NCI-H187 (cell line): Measurements from ENCODE around the gene PDGFRB.
"Not testable (repeated sequence)": the region's sequence is repeated elsewhere in the genome, so short reads cannot be mapped to it uniquely, and the experiment has no call there.

Source experiments
- DNase-seq, 2 experiments: peaks; one replicate each; lab custom pipeline; 2025; lab: John Stamatoyannopoulos, UW

Gene PDGFRB

GRCh38 chr5:150114102-150114641, 41.5 kb downstream of the PDGFRB start:
- no peak for DNase-seq

GRCh38 chr5:150113047-150113744, 42.4 kb downstream of the PDGFRB start:
- DNase-seq = no peak

GRCh38 chr5:150112201-150113046, 43.2 kb downstream of the PDGFRB start:
- DNase-seq = no peak

- DNase-seq = no peak
Measured at GRCh38 chr5:150111122-150111521, 44.5 kb downstream of the PDGFRB start.

- no peak for DNase-seq
Measured at GRCh38 chr5:150109921-150110320, 45.7 kb downstream of the PDGFRB start.

- DNase-seq = no peak
Measured at GRCh38 chr5:150108711-150109514, 46.7 kb downstream of the PDGFRB start.

GRCh38 chr5:150107909-150108447, 47.7 kb downstream of the PDGFRB start:
- no peak for DNase-seq

- no peak for DNase-seq
Measured at GRCh38 chr5:150106674-150107426, 48.8 kb downstream of the PDGFRB start.

GRCh38 chr5:150105928-150106615, 49.6 kb downstream of the PDGFRB start:
- no peak for DNase-seq

- DNase-seq = no peak
Measured at GRCh38 chr5:150104550-150104870, 51.1 kb downstream of the PDGFRB start.

GRCh38 chr5:150103678-150104549, 51.7 kb downstream of the PDGFRB start:
- DNase-seq = no peak

- DNase-seq = no peak
Measured at GRCh38 chr5:150101023-150101422, 54.6 kb downstream of the PDGFRB start.

GRCh38 chr5:150097152-150097551, 58.5 kb downstream of the PDGFRB start:
- no peak for DNase-seq

GRCh38 chr5:150092159-150092787, 63.4 kb downstream of the PDGFRB start:
- no peak for DNase-seq

- no peak for DNase-seq
Measured at GRCh38 chr5:150085950-150086715, 69.5 kb downstream of the PDGFRB start, which contains the start of gene CSF1R. CSF1R (minus strand) TSS chr5:150086554; CDS start chr5:150086427, 127 bp downstream.

- no peak for DNase-seq
Measured at GRCh38 chr5:150085191-150085912, 70.3 kb downstream of the PDGFRB start.

GRCh38 chr5:150084754-150085153, 70.9 kb downstream of the PDGFRB start:
- not testable (repeated sequence) for DNase-seq

- DNase-seq = no peak
Measured at GRCh38 chr5:150082889-150083288, 72.8 kb downstream of the PDGFRB start.
